OCI-LY3 (cell line): ENCODE measurements around the gene TRPC4AP.

Experiments
- EZH2phosphoT487 ChIP-seq: fragments of 200-600 bp; shearing (Covaris generic); IDR thresholded peaks from 2 replicates; pipeline ENCODE4 v1.6.1; 2018; ENCODE audit warnings: antibody characterized with exemption, mixed run types, low read depth
- TF ChIP-seq, protein P1 (sequence below): fragments of 200-600, 300-600 bp; sonication (generic); IDR thresholded peaks from 2 replicates; pipeline ENCODE4 v1.5.1; 2014; ENCODE audit warnings: antibody characterized with exemption, low read length, low read depth

DNA sequence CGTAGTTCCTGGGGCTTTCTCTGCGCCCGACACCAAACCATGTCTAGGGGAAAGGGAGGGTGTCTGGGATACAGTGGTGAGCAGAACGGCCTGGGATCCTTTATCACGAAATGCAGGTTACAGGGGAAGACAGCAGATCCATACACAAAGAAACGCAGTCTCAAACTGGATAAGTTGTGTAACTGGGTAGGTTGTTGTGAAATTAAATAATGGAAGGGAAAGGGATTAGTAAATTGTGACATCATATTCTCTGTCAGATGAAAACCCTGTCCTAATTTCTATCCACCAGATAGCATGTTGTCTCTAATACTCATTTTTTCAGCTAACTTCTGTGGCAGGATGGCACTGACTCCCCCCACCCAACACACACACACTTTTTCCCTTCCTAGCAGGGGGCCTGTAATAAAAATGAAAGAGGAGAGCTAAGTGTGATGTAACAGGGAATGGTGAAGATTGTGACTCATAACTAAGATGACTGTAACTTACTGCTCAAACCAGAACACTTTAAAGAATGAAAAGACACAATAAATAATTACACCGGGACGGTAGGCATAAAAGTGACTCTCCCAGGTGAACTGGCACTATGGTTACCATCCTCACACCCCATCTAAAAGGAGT lies 769 bp upstream of the TRPC4AP start:
- TF ChIP-seq EZH2phosphoT487: no peak
- TF ChIP-seq, protein P1, sequence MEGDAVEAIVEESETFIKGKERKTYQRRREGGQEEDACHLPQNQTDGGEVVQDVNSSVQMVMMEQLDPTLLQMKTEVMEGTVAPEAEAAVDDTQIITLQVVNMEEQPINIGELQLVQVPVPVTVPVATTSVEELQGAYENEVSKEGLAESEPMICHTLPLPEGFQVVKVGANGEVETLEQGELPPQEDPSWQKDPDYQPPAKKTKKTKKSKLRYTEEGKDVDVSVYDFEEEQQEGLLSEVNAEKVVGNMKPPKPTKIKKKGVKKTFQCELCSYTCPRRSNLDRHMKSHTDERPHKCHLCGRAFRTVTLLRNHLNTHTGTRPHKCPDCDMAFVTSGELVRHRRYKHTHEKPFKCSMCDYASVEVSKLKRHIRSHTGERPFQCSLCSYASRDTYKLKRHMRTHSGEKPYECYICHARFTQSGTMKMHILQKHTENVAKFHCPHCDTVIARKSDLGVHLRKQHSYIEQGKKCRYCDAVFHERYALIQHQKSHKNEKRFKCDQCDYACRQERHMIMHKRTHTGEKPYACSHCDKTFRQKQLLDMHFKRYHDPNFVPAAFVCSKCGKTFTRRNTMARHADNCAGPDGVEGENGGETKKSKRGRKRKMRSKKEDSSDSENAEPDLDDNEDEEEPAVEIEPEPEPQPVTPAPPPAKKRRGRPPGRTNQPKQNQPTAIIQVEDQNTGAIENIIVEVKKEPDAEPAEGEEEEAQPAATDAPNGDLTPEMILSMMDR: no peak
